GM12878 (cell line): ENCODE data around the gene ARHGAP12. TPM values are rescaled to one million over a fixed set of nuclear protein-coding genes. Genes with fewer than 3 reads are reported as not detected.

ENCODE experiments used
- ATAC-seq: fragments of 200-7000 bp; cut with Tn5 transposase; 3 replicates; pipeline ENCODE4 v1.9.1; 2020; ENCODE audit warnings: mild to moderate bottlenecking, moderate library complexity
- BruUV-seq: library from RNA; stranded (reverse); fragments of 400-500 nt; replicated peaks from 2 replicates; lab custom pipeline; 2021; lab: Mats Ljungman, UMichigan
- CTCF ChIA-PET: fragments of 300-600 bp; sonication (Branson Sonifier 250); formaldehyde crosslinking; extraction: SDS; loops from one replicate; lab custom pipeline; 2021; ENCODE audit warnings: inconsistent platforms; lab: Yijun Ruan, JAX
- POLR2A ChIA-PET: fragments of 350-600 bp; formaldehyde crosslinking; extraction: SDS; loops from one replicate; lab custom pipeline; 2021; ENCODE audit warnings: inconsistent platforms; lab: Charles Lee
- RAD21 ChIA-PET: fragments of 300-600 bp; sonication (Branson Sonifier 250); formaldehyde crosslinking; loops from one replicate; lab custom pipeline; 2023; ENCODE audit warnings: antibody characterized with exemption; ENCODE audit not compliant: unreplicated experiment; lab: Charles Lee
- SMC1A ChIA-PET: fragments of 300-600 bp; sonication (Branson Sonifier 250); formaldehyde crosslinking; loops from one replicate; lab custom pipeline; 2023; ENCODE audit not compliant: unreplicated experiment, uncharacterized antibody; lab: Charles Lee
- DNase-seq: peaks from one replicate; pipeline ENCODE4 v3.0.0-alpha.2; 2011; ENCODE audit warnings: low read depth, low spot score
- FAIRE-seq: peaks from 3 replicates; lab custom pipeline; 2011; peaks lifted over from hg19 to GRCh38; lab: Jason Lieb, UNC
- H2AFZ ChIP-seq: 2 replicates; pipeline ENCODE4 v1.6.0; 2011; ENCODE audit warnings: low read depth, low read length, control low read depth; ENCODE audit not compliant: control insufficient read depth
- H3K27ac ChIP-seq: 2 replicates; pipeline ENCODE4 v1.5.1; 2011; ENCODE audit warnings: control low read depth; ENCODE audit not compliant: control insufficient read depth, insufficient read depth
- H3K27me3 ChIP-seq, 2 experiments: replicated peaks in 1 of 2; 2 replicates each; pipeline versions ENCODE4 v1.6.0 to v1.6.1; 2011; ENCODE audit warnings: low read length in 1 of 2; ENCODE audit not compliant: control insufficient read depth in 2 of 2, insufficient read depth in 2 of 2
- H3K36me3 ChIP-seq, 2 experiments: 2 replicates each; pipeline ENCODE4 v1.5.1; 2011; ENCODE audit warnings: low read length in 1 of 2; ENCODE audit not compliant: control insufficient read depth in 2 of 2, insufficient read depth in 2 of 2
- H3K4me1 ChIP-seq: 2 replicates; pipeline ENCODE4 v1.6.1; 2011; ENCODE audit warnings: mild to moderate bottlenecking, low read length, moderate library complexity, mixed read lengths; ENCODE audit not compliant: control insufficient read depth, insufficient read depth
- H3K4me2 ChIP-seq: 2 replicates; pipeline ENCODE4 v1.6.0; 2011; ENCODE audit warnings: control low read depth; ENCODE audit not compliant: control insufficient read depth, insufficient read depth
- H3K4me3 ChIP-seq: fragments of 200-600 bp; sonication (generic); 2 replicates; pipeline ENCODE4 v1.5.1; 2016
- H3K79me2 ChIP-seq: 2 replicates; pipeline ENCODE4 v1.6.0; 2011; ENCODE audit warnings: low read length; ENCODE audit not compliant: control insufficient read depth, insufficient read depth
- H3K9ac ChIP-seq: 2 replicates; pipeline ENCODE4 v1.8.0; 2011; ENCODE audit warnings: low read length, control low read depth, mixed read lengths; ENCODE audit not compliant: control insufficient read depth, insufficient read depth
- H3K9me3 ChIP-seq: replicated peaks from 3 replicates; pipeline ENCODE4 v1.5.1; 2011; ENCODE audit warnings: mild to moderate bottlenecking, low read length; ENCODE audit not compliant: control insufficient read depth, insufficient read depth
- H4K20me1 ChIP-seq: 2 replicates; pipeline ENCODE4 v1.6.0; 2011; ENCODE audit not compliant: control insufficient read depth, insufficient read depth
- HDAC2 ChIP-seq: fragments of 200-600 bp; sonication (generic); IDR thresholded peaks from 2 replicates; pipeline ENCODE4 v1.6.1; 2017
- IKZF1 ChIP-seq: fragments of 450-650 bp; conservative IDR thresholded peaks from 2 replicates; pipeline ENCODE4 v1.6.1; 2017; ENCODE audit warnings: antibody characterized with exemption, mild to moderate bottlenecking
- IKZF2 ChIP-seq, 2 experiments: fragments of 450-650 bp; IDR thresholded peaks; 2 replicates each; pipeline ENCODE4 v1.6.1; 2017; ENCODE audit warnings: mild to moderate bottlenecking in 2 of 2, moderate library complexity in 2 of 2
- KDM1A ChIP-seq: fragments of 200-600 bp; sonication (generic); IDR thresholded peaks from 2 replicates; pipeline ENCODE4 v1.6.1; 2016; ENCODE audit warnings: borderline replicate concordance
- MLLT1 ChIP-seq: fragments of 450-650 bp; IDR thresholded peaks from 2 replicates; pipeline ENCODE4 v1.6.1; 2016; ENCODE audit warnings: mild to moderate bottlenecking
- NFIC ChIP-seq: IDR thresholded peaks from 2 replicates; pipeline ENCODE4 v1.6.1; 2012; ENCODE audit warnings: low read depth, mild to moderate bottlenecking, inconsistent platforms, low read length, moderate library complexity
- WGBS: methylation state at CpG from one replicate; pipeline ENCODE4 v1.1.6; 2016; ENCODE audit warnings: low lambda C conversion rate; ENCODE audit not compliant: insufficient replicate concordance, insufficient coverage; ENCODE audit errors: missing lambda C conversion rate; 5-methylcytosine and 5-hydroxymethylcytosine counted together
- in situ Hi-C: fragments of 300-500 bp; cut with MboI; formaldehyde crosslinking; loops from 9 replicates; pipeline ENCODE4 v1.14.3; 2018; ENCODE audit warnings: mixed read lengths
- intact Hi-C: fragments of 100-400 bp; cut with micrococcal nuclease; formaldehyde crosslinking; loops from one replicate; pipeline ENCODE4 v1.14.2; 2022; ENCODE audit not compliant: unreplicated experiment
- polyA plus RNA-seq, 11 experiments: library from polyadenylated mRNA; depleted of rRNA in 4 of 11; unstranded in 6 of 11; stranded (reverse) in 5 of 11; fragments of >200 nt; fragmentation: Nextera tagmentation in 4 of 11; fragmentation: Illumina TruSeq in 1 of 11; extraction: Ambion mirVana in 4 of 11; extraction: Trizol in 1 of 11; gene quantifications; 1 replicate in 1 of 11; 2 replicates in 10 of 11; pipeline versions ENCODE4 v1.2.1 to v1.2.3, GENCODE V29; 2011 to 2016; ENCODE audit warnings: inconsistent platforms in 2 of 11, missing spikeins in 2 of 11, low read depth in 1 of 11
- total RNA-seq, 4 experiments: library from RNA; depleted of rRNA in 3 of 4; stranded (reverse); fragments of >200 nt in 3 of 4; fragmentation: Illumina TruSeq in 1 of 4; extraction: Trizol in 1 of 4; gene quantifications; 2 replicates each; pipeline versions ENCODE4 v1.2.1 to v1.2.3, GENCODE V29; 2013 to 2021

Gene ARHGAP12
- total and polyA plus RNA-seq, 10 of the 15 experiments (the other 5 are each of a cell fraction or from before 2014, with no cell fraction given): 5.4 to 15.6 (median 8.5) TPM

- Histone ChIP-seq H3K4me2 (no peak overlapping the region), H3K79me2 (no peaks in the 10 kb centered on the region), H3K4me3 (no peak overlapping the region), H3K9ac (no peak overlapping the region), H3K27me3 (no peaks in the 10 kb centered on the region), H3K4me1 (no peaks in the 10 kb centered on the region), H3K9me3 (no peaks in the 10 kb centered on the region; the same call in 2 of the 3 replicates), H3K27ac (no peak overlapping the region), H2AFZ (no peak overlapping the region), H4K20me1 (no peaks in the 10 kb centered on the region), H3K36me3 (no peaks in the 10 kb centered on the region)
- no peak for FAIRE-seq
- ATAC-seq: no peak
- ChIA-PET POLR2A (no interaction called here), SMC1A (no interaction called here), CTCF (no interaction called here), RAD21 (no interaction called here)
- DNase-seq: no peak
- BruUV-seq: no TSS peak
- intact Hi-C loops: no loop called here
- TF ChIP-seq KDM1A (no peak), IKZF1 (no peak), MLLT1 (no peak), NFIC (no peak), IKZF2 (IDR thresholded peaks at IDR 0.05) (no peak), HDAC2 (no peak)
- in situ Hi-C loops: no loop called here
- 77% methylated on average over 5 of the region's 5 CpGs for WGBS
These were observed 27.7 kb upstream of the ARHGAP12 start for GRCh38 chr10:31956200-31956946.
